ENCODE measurements around the gene ATG13.
A peak's percentile ranks its signal among the peaks of the same experiment; 100 is the strongest.

ATG13 gene

GRCh38 chr11:46597609-46598219, 19.6 kb upstream of the ATG13 start:
- in situ Hi-C loops (cut with MboI; ENCODE audit: low pct_unique_long_range_greater_than_20kb, low sequenced_read_pairs, unreplicated experiment) = no loop called here
- no peak for DNase-seq (ENCODE audit: low spot score)
- TF ChIP-seq, protein P1, sequence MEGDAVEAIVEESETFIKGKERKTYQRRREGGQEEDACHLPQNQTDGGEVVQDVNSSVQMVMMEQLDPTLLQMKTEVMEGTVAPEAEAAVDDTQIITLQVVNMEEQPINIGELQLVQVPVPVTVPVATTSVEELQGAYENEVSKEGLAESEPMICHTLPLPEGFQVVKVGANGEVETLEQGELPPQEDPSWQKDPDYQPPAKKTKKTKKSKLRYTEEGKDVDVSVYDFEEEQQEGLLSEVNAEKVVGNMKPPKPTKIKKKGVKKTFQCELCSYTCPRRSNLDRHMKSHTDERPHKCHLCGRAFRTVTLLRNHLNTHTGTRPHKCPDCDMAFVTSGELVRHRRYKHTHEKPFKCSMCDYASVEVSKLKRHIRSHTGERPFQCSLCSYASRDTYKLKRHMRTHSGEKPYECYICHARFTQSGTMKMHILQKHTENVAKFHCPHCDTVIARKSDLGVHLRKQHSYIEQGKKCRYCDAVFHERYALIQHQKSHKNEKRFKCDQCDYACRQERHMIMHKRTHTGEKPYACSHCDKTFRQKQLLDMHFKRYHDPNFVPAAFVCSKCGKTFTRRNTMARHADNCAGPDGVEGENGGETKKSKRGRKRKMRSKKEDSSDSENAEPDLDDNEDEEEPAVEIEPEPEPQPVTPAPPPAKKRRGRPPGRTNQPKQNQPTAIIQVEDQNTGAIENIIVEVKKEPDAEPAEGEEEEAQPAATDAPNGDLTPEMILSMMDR (IDR thresholded peaks at IDR 0.05; ENCODE audit: extremely low read depth, insufficient read depth, missing control alignments) = no peak

DNA sequence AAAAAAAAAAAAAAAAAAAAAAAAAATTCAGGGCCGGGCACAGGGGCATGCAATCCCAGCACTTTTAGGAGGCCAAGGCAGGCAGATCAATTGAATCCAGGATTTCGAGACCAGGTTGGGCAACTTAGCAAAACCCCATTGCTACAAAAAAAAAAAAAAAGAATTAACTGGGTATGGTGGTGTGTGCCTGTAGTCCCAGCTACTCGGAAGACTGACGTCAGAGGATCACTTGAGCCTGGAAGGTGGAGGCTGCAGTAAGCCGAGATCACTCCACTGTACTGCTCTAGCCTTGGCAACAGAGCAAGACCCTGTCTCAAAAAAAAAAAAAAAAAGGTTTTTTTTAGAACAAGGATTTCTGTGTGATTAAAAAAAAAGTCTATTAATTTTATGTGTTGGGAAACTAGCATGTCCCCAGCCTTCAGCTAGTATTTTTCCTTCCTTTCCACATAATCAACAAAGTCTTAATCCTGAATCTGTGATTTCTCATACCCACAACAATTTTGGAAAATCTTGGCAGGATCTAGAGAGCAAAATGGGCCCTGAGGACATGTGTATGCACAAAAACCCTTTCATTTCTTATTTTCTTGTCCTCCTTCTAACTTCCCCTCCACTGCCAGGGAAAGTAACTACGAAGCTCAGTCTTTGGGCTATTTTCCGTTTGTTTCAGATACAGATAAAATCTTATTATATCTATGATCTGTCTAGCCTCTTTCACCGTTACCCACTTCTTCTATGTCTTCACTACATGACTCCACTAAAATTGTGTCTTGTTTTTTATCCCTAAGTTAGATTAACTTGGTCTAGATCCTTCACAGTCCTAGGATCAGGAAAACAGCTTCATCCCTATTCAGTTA, 17.8 kb upstream of the ATG13 start:
- in situ Hi-C loops (cut with MboI; ENCODE audit: low pct_unique_long_range_greater_than_20kb, low sequenced_read_pairs, unreplicated experiment) = no loop called here
- no peak for DNase-seq (ENCODE audit: low spot score)
- TF ChIP-seq, protein P1 (IDR thresholded peaks at IDR 0.05; ENCODE audit: extremely low read depth, insufficient read depth, missing control alignments) = no peak

- TF ChIP-seq, protein P1 (IDR thresholded peaks at IDR 0.05; ENCODE audit: extremely low read depth, insufficient read depth, missing control alignments) = no peak
- in situ Hi-C loops (cut with MboI; ENCODE audit: low pct_unique_long_range_greater_than_20kb, low sequenced_read_pairs, unreplicated experiment) = no loop called here
These were observed 17.0 kb upstream of the ATG13 start for GRCh38 chr11:46600194-46600960.

GRCh38 chr11:46601129-46601528, 16.2 kb upstream of the ATG13 start:
- TF ChIP-seq, protein P1 (IDR thresholded peaks at IDR 0.05; ENCODE audit: extremely low read depth, insufficient read depth, missing control alignments) = no peak
- DNase-seq (ENCODE audit: low spot score) = no peak
- in situ Hi-C loops (cut with MboI; ENCODE audit: low pct_unique_long_range_greater_than_20kb, low sequenced_read_pairs, unreplicated experiment) = no loop called here

More at GRCh38 chr11:46600194-46600960, 17.0 kb upstream of the ATG13 start:
- no peak for DNase-seq (ENCODE audit: low spot score)

DNA sequence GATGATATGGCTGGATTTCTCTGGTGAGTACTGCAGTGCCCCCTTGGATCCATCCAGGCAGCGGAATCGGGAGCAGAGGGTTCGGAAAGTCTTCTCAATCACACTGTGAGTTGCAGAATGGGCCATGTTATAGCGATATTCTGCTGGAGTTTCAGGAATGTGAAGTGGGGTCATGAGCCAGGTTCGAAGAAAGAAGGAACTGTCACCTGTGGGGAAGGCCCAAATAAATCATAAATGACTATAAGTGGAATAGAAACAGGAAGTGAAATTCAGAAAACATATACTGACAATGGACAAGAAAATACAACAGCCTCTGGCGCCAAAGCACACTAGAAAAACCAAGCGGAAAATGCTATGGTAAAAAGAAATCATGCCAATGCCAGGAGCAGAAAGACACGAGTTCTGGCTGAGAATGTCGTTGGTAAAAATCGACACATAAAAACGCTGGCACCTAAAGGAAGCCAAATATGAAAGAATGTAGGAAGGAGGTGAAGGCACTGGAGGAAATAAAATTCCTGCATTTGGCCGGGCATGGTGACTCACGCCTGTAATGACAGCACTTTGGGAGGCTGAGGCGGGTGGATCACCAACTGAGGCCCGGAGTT, 13.5 kb upstream of the ATG13 start:
- in situ Hi-C loops (cut with MboI; ENCODE audit: low pct_unique_long_range_greater_than_20kb, low sequenced_read_pairs, unreplicated experiment) = no loop called here
- DNase-seq (ENCODE audit: low spot score) = peak; percentile 49
- TF ChIP-seq, protein P1 (IDR thresholded peaks at IDR 0.05; ENCODE audit: extremely low read depth, insufficient read depth, missing control alignments) = no peak

GRCh38 chr11:46604796-46605195, 12.6 kb upstream of the ATG13 start:
- TF ChIP-seq, protein P1 (IDR thresholded peaks at IDR 0.05; ENCODE audit: extremely low read depth, insufficient read depth, missing control alignments) = no peak

More at GRCh38 chr11:46604796-46605195, 12.6 kb upstream of the ATG13 start:
- no peak for DNase-seq (ENCODE audit: low spot score)
- in situ Hi-C loops (cut with MboI; ENCODE audit: low pct_unique_long_range_greater_than_20kb, low sequenced_read_pairs, unreplicated experiment) = no loop called here
